HepG2 (cell line): ENCODE measurements around the gene IP6K1. TPM values are rescaled to one million over a fixed set of nuclear protein-coding genes. Genes with fewer than 3 reads are reported as not detected.

ENCODE experiments used
- ATAC-seq: fragments of 200-7000 bp; cut with Tn5 transposase; 3 replicates; pipeline ENCODE4 v1.9.1; 2020; ENCODE audit warnings: mild to moderate bottlenecking, moderate library complexity
- BruUV-seq: library from RNA; stranded (reverse); fragments of 400-500 nt; replicated peaks from 2 replicates; lab custom pipeline; 2021; lab: Mats Ljungman, UMichigan
- CTCF ChIA-PET: fragments of 300-600 bp; formaldehyde crosslinking; extraction: SDS; loops from one replicate; lab custom pipeline; 2021; ENCODE audit warnings: low total read pairs, inconsistent platforms, low intra/inter-chr PET ratio; lab: Yijun Ruan, JAX
- POLR2A ChIA-PET: fragments of 350-600 bp; sonication (Branson Sonifier 250); formaldehyde crosslinking; loops from one replicate; lab custom pipeline; 2020; ENCODE audit warnings: antibody characterized with exemption, inconsistent platforms; lab: Yijun Ruan, JAX
- DNase-seq: peaks from one replicate; pipeline ENCODE4 v3.0.0-alpha.2; 2015; ENCODE audit warnings: low spot score
- FAIRE-seq: peaks from 3 replicates; lab custom pipeline; 2011; peaks lifted over from hg19 to GRCh38; lab: Jason Lieb, UNC
- H2AFZ ChIP-seq: one replicate; pipeline ENCODE4 v1.6.1; 2011; ENCODE audit warnings: low read length, inconsistent platforms
- H3K27ac ChIP-seq: fragments of 300-600 bp; 3 replicates; pipeline ENCODE4 v1.8.0; 2011; ENCODE audit warnings: mixed run types, mild to moderate bottlenecking, mixed read lengths, low read length, inconsistent platforms; ENCODE audit not compliant: insufficient read depth; ENCODE audit errors: extremely low read length
- H3K27me3 ChIP-seq, 2 experiments: fragments of 200-600 bp in 1 of 2; 2 replicates in 1 of 2; 3 replicates in 1 of 2; pipeline versions ENCODE4 v1.6.0 to v1.8.0; 2011; ENCODE audit warnings: low read length in 2 of 2, mild to moderate bottlenecking in 2 of 2, moderate library complexity in 2 of 2, inconsistent platforms in 1 of 2; ENCODE audit not compliant: insufficient read depth in 2 of 2, control insufficient read depth in 1 of 2
- H3K36me3 ChIP-seq, 2 experiments: fragments of 200-600 bp in 1 of 2; replicated peaks in 1 of 2; 2 replicates in 1 of 2; 3 replicates in 1 of 2; pipeline versions ENCODE4 v1.5.1 to v1.8.0; 2011; ENCODE audit warnings: low read length in 2 of 2, inconsistent platforms in 1 of 2; ENCODE audit not compliant: insufficient read depth in 2 of 2, control insufficient read depth in 1 of 2
- H3K4me1 ChIP-seq: 2 replicates; pipeline ENCODE4 v1.5.1; 2012; ENCODE audit warnings: low read length, inconsistent platforms; ENCODE audit not compliant: insufficient read depth
- H3K4me2 ChIP-seq: 2 replicates; pipeline ENCODE4 v1.6.0; 2011; ENCODE audit warnings: low read depth, low read length, inconsistent platforms
- H3K4me3 ChIP-seq, 3 experiments: fragments of 200-600 bp in 1 of 3; sonication (generic), shearing (Covaris generic) in 1 of 3; replicated peaks in 1 of 3; 2 replicates each; pipeline ENCODE4 v1.5.1; 2011 to 2016; ENCODE audit warnings: low read length in 3 of 3, inconsistent platforms in 2 of 3, low read depth in 2 of 3, mild to moderate bottlenecking in 2 of 3, control low read depth in 1 of 3, mixed read lengths in 1 of 3; ENCODE audit not compliant: insufficient read depth in 1 of 3
- H3K79me2 ChIP-seq: one replicate; pipeline ENCODE4 v1.6.1; 2011; ENCODE audit warnings: low read length, inconsistent platforms; ENCODE audit not compliant: insufficient read depth
- H3K9ac ChIP-seq: 2 replicates; pipeline ENCODE4 v1.6.0; 2011; ENCODE audit warnings: mild to moderate bottlenecking, low read depth, low read length, inconsistent platforms; ENCODE audit not compliant: insufficient read depth
- H3K9me3 ChIP-seq: 2 replicates; pipeline ENCODE4 v1.5.1; 2012; ENCODE audit warnings: mild to moderate bottlenecking, low read length
- H4K20me1 ChIP-seq: 2 replicates; pipeline ENCODE4 v1.6.0; 2011; ENCODE audit warnings: inconsistent platforms, mild to moderate bottlenecking, low read length, moderate library complexity; ENCODE audit not compliant: insufficient read depth
- AKAP8 ChIP-seq: sonication (generic); formaldehyde crosslinking; IDR thresholded peaks from 2 replicates; pipeline ENCODE4 v1.5.1; 2020; ENCODE audit warnings: mild to moderate bottlenecking, missing genetic modification reagents
- HNF4A ChIP-seq: sonication (generic); formaldehyde crosslinking; IDR thresholded peaks from 2 replicates; pipeline ENCODE4 v1.4.0; 2020; ENCODE audit warnings: missing genetic modification reagents
- MED8 ChIP-seq: sonication (generic); formaldehyde crosslinking; IDR thresholded peaks from 2 replicates; pipeline ENCODE4 v1.8.1; 2023; ENCODE audit warnings: mild to moderate bottlenecking, missing genetic modification reagents; ENCODE audit not compliant: insufficient replicate concordance
- STAT6 ChIP-seq: sonication (generic); formaldehyde crosslinking; IDR thresholded peaks from 2 replicates; pipeline ENCODE4 v1.4.0; 2020; ENCODE audit warnings: missing genetic modification reagents, mild to moderate bottlenecking, borderline replicate concordance
- TOPORS ChIP-seq: sonication (generic); formaldehyde crosslinking; IDR thresholded peaks from 2 replicates; pipeline ENCODE4 v1.8.0; 2023; ENCODE audit warnings: mild to moderate bottlenecking, missing genetic modification reagents
- ZBTB14 ChIP-seq: sonication (generic); formaldehyde crosslinking; IDR thresholded peaks from 2 replicates; pipeline ENCODE4 v1.4.0; 2020; ENCODE audit warnings: missing genetic modification reagents
- ZNF142 ChIP-seq: sonication (generic); formaldehyde crosslinking; IDR thresholded peaks from 2 replicates; pipeline ENCODE4 v1.4.0; 2020; ENCODE audit warnings: missing genetic modification reagents
- WGBS: methylation state at CpG from one replicate; pipeline ENCODE4 v1.1.6; 2017; ENCODE audit warnings: low lambda C conversion rate; 5-methylcytosine and 5-hydroxymethylcytosine counted together
- in situ Hi-C: cut with HindIII; loops from 2 replicates; pipeline ENCODE4 v1.10.0; 2017; ENCODE audit warnings: low pct_unique_long_range_greater_than_20kb; ENCODE audit not compliant: extremely low pct_ligation_motif_present
- intact Hi-C: fragments of 100-400 bp; cut with micrococcal nuclease; formaldehyde crosslinking; loops from one replicate; pipeline ENCODE4 v1.10.0; 2022; ENCODE audit not compliant: unreplicated experiment
- polyA plus RNA-seq, 8 experiments: library from polyadenylated mRNA; depleted of rRNA in 3 of 8; stranded (reverse) in 7 of 8; unstranded in 1 of 8; fragments of >200 nt; fragmentation: Illumina TruSeq in 4 of 8; extraction: Trizol in 4 of 8; gene quantifications; 2 replicates each; pipeline versions ENCODE4 v1.2.1 to v1.2.3, GENCODE V29; 2011 to 2016; ENCODE audit warnings: low read depth in 4 of 8, missing spikeins in 1 of 8, mixed read lengths in 1 of 8; ENCODE audit not compliant: insufficient read depth in 1 of 8
- total RNA-seq, 5 experiments: library from RNA; depleted of rRNA; stranded (reverse); fragments of >200 nt; fragmentation: Illumina TruSeq; extraction: Trizol; gene quantifications; 2 replicates each; pipeline ENCODE4 v1.2.3, GENCODE V29; 2016; ENCODE audit warnings: low read depth in 1 of 5

The IP6K1 gene
- total and polyA plus RNA-seq, 2 of the 13 experiments (the other 11 are each of a cell fraction or from before 2014, with no cell fraction given): 17.7 to 29.7 TPM

- Histone ChIP-seq H3K4me1 (peaks cover 54% of the 10 kb centered on the region), H2AFZ (no peak overlapping the region), H3K36me3 (peaks cover 2 to 9% of the 10 kb centered on the region in 2 experiments; a peak in 3 of 5 replicates), H3K9me3 (no peaks in the 10 kb centered on the region), H3K27me3 (no peaks in the 10 kb centered on the region), H3K9ac (no peak overlapping the region), H4K20me1 (no peaks in the 10 kb centered on the region; the same call in 1 of the 2 replicates), H3K79me2 (peaks cover 63% of the 10 kb centered on the region), H3K4me3 (no peak overlapping the region), H3K4me2 (no peak overlapping the region), H3K27ac (peak overlapping the region; percentile 63)
- in situ Hi-C loops (no loop called here), intact Hi-C loops (no loop called here)
- FAIRE-seq (no peak), ATAC-seq (no peak), DNase-seq (no peak)
- BruUV-seq: no TSS peak
- CTCF ChIA-PET: no interaction called here
- POLR2A ChIA-PET: interaction anchor here (2.2 kb wide), 1 partner anchor 35 kb away, joined by 4 read pairs; the partner anchor contains the start of gene IP6K1
- no peak for TF ChIP-seq STAT6 (CRISPR knock-in tag)
- TF ChIP-seq TOPORS (CRISPR knock-in tag): no peak
- no peak for TF ChIP-seq HNF4A (CRISPR knock-in tag)
- no peak for TF ChIP-seq ZNF142
- no peak for TF ChIP-seq AKAP8 (CRISPR knock-in tag)
- TF ChIP-seq MED8 (CRISPR knock-in tag): no peak
- no peak for TF ChIP-seq ZBTB14 (CRISPR knock-in tag)
- WGBS: 84% methylated on average over 4 of the region's 4 CpGs
Measured at GRCh38 chr3:49751501-49751900, 34.8 kb downstream of the IP6K1 start.
